ENCODE data around the gene KIAA1958. TPM values are rescaled to one million over a fixed set of nuclear protein-coding genes. Genes with fewer than 3 reads are reported as not detected.
A peak's percentile ranks its signal among the peaks of the same experiment; 100 is the strongest.

The KIAA1958 gene
- total and polyA plus RNA-seq, 2 of the 8 experiments (the other 6 are each of a cell fraction or from before 2014, with no cell fraction given): 11.4 to 43.8 TPM

DNA sequence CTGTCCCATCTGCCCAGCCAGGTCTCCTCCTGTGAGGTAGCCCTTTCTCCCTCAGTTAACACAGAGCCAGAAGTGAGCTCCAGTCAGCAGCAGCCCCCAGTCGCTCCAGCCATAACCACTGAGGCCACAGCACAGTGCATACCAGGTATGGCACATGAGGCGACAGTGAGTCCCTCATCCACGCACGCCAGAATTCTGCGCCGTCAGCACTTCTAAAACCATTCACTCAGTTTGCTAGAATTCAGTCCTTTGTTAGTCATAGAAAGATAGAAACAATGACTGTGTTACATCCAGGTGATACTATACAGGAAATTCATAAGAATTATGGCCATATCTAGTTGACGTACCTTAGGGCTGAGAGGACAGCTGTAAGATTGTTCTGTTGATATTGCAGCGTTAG lies 88.5 kb downstream of the KIAA1958 start:
- no peak overlapping the region for H2AFZ ChIP-seq (ENCODE audit: low read length)
- H2BK120ac ChIP-seq (replicated peaks; ENCODE audit: low read depth, low read length): no peak overlapping the region
- no peak overlapping the region for H4K91ac ChIP-seq (replicated peaks; ENCODE audit: insufficient read length, low read length)
- no peak overlapping the region for H3K4me2 ChIP-seq (ENCODE audit: insufficient read depth in 1 of 2, low read depth in 2 of 2, low read length in 2 of 2)
- no peaks in the 10 kb centered on the region for H3K9me3 ChIP-seq (ENCODE audit: insufficient read depth in 2 of 2, low read depth in 1 of 2, low read length in 1 of 2)
- no peak for FAIRE-seq
- no peak overlapping the region for H2BK12ac ChIP-seq (ENCODE audit: low read depth, low read length)
- H3K9ac ChIP-seq (replicated peaks in 1 of 4; ENCODE audit: extremely low read depth in 1 of 4, low read depth in 3 of 4, low read length in 3 of 4): no peak overlapping the region
- no peak overlapping the region for H2AK5ac ChIP-seq (ENCODE audit: low read depth, low read length)
- no peak overlapping the region for H3K56ac ChIP-seq (replicated peaks; ENCODE audit: insufficient read length, low read depth, low read length)
- peaks cover 17% of the 10 kb centered on the region for H3K79me1 ChIP-seq (ENCODE audit: low read depth, low read length)
- no peak overlapping the region for H3K4me3 ChIP-seq (ENCODE audit: extremely low read depth in 1 of 4, insufficient read depth in 2 of 4, low read depth in 3 of 4, low read length in 4 of 4)
- H2BK20ac ChIP-seq (ENCODE audit: low read length): no peak overlapping the region
- H3K79me2 ChIP-seq (ENCODE audit: control insufficient read depth in 1 of 2, insufficient read depth in 2 of 2, low read length in 2 of 2): peaks cover 0 to 79% of the 10 kb centered on the region in 2 experiments; a peak in 3 of 4 replicates
- H3K23me2 ChIP-seq (ENCODE audit: low read depth, low read length): no peaks in the 10 kb centered on the region
- WGBS, 2 experiments (ENCODE audit: extremely low coverage in 1 of 2, insufficient coverage in 1 of 2, insufficient read length in 1 of 2, insufficient replicate concordance in 2 of 2, low coverage in 1 of 2, low lambda C conversion rate in 2 of 2, missing lambda C conversion rate in 1 of 2): 98% methylated on average over 8 of the region's 8 CpGs; no CpG with 5 or more reads in 1 of the 2 experiments
- H3K23ac ChIP-seq (ENCODE audit: insufficient read length): no peak overlapping the region
- H3K27me3 ChIP-seq (replicated peaks in 1 of 4; ENCODE audit: control insufficient read depth in 3 of 4, extremely low read depth in 1 of 4, insufficient read depth in 3 of 4, low read length in 3 of 4): no peaks in the 10 kb centered on the region
- peaks cover 0 to 14% (median 4%) of the 10 kb centered on the region in 4 experiments; a peak in 3 of 8 replicates for H3K36me3 ChIP-seq (ENCODE audit: control insufficient read depth in 2 of 4, insufficient read depth in 4 of 4, low read length in 3 of 4)
- ChIA-PET CTCF (ENCODE audit: partially characterized antibody) (interaction anchor here (0.7 to 1.9 kb wide), 4 partner anchors 11 to 136 kb away, joined by 3 to 5 read pairs (median 4); no protein-coding TSS in a partner anchor), POLR2A (ENCODE audit: partially characterized antibody) (interaction anchor here (1.0 kb wide), 2 partner anchors 64 to 89 kb away, joined by 3 read pairs; partner anchors contain the start of gene KIAA1958)
- no peak overlapping the region for H4K5ac ChIP-seq (ENCODE audit: insufficient read length, low read depth, low read length)
- peaks cover 6 to 8% of the 10 kb centered on the region in 2 experiments for H4K20me1 ChIP-seq (replicated peaks in 1 of 2; ENCODE audit: control insufficient read depth in 1 of 2, insufficient read depth in 2 of 2, low read length in 2 of 2)
- no peak for DNase-seq (ENCODE audit: low read depth in 1 of 2, low spot score in 2 of 2)
- H3K14ac ChIP-seq (ENCODE audit: insufficient read length): no peak overlapping the region
- no peak overlapping the region for H2BK5ac ChIP-seq (ENCODE audit: low read depth, low read length)
- H3K4ac ChIP-seq (replicated peaks; ENCODE audit: insufficient read length, low read depth, low read length): no peak overlapping the region
- no peak overlapping the region for H2BK15ac ChIP-seq (ENCODE audit: low read length)
- peaks cover 0 to 3% (median 0%) of the 10 kb centered on the region in 4 experiments; a peak in 1 of 7 replicates for H3K4me1 ChIP-seq (replicated peaks in 1 of 4; ENCODE audit: control insufficient read depth in 3 of 4, insufficient read depth in 4 of 4, low read length in 3 of 4)
- 0 out of 2 replicates have a peak overlapping the region, but pooled peaks have one; percentile 28 for H4K8ac ChIP-seq (ENCODE audit: extremely low read depth, insufficient read depth, low read length)
- H3K18ac ChIP-seq (ENCODE audit: extremely low read depth, low read length): no peak overlapping the region
- no peak overlapping the region for H3K27ac ChIP-seq (ENCODE audit: low read depth, low read length)
- no peak for TF ChIP-seq SP4 (IDR thresholded peaks at IDR 0.05; ENCODE audit: low read length)
- TF ChIP-seq JUN (IDR thresholded peaks at IDR 0.05; ENCODE audit: low read depth, low read length): no peak
- TF ChIP-seq FOSL1 (IDR thresholded peaks at IDR 0.05; ENCODE audit: insufficient read depth, low read depth, low read length): no peak
- TF ChIP-seq CTBP2 (IDR thresholded peaks at IDR 0.05; ENCODE audit: borderline replicate concordance, insufficient read depth, insufficient read length, low read length): no peak
- no peak for TF ChIP-seq GABPA (IDR thresholded peaks at IDR 0.05; ENCODE audit: borderline replicate concordance, insufficient read depth, low read length)
- TF ChIP-seq NRF1 (IDR thresholded peaks at IDR 0.05; ENCODE audit: low read depth, low read length): no peak
- no peak for TF ChIP-seq KDM1A (IDR thresholded peaks at IDR 0.05; ENCODE audit: borderline replicate concordance, low read length)
- TF ChIP-seq, protein P1, sequence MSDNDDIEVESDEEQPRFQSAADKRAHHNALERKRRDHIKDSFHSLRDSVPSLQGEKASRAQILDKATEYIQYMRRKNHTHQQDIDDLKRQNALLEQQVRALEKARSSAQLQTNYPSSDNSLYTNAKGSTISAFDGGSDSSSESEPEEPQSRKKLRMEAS (IDR thresholded peaks at IDR 0.05): no peak
- TF ChIP-seq EP300 (IDR thresholded peaks at IDR 0.05; ENCODE audit: borderline replicate concordance in 1 of 2, low read depth in 2 of 2, low read length in 2 of 2): no peak
- TF ChIP-seq CBX5 (IDR thresholded peaks at IDR 0.05; ENCODE audit: low read depth, low read length): no peak
- TF ChIP-seq CBX8 (IDR thresholded peaks at IDR 0.05; ENCODE audit: borderline replicate concordance, low read depth, low read length): no peak
- TF ChIP-seq, protein P2, sequence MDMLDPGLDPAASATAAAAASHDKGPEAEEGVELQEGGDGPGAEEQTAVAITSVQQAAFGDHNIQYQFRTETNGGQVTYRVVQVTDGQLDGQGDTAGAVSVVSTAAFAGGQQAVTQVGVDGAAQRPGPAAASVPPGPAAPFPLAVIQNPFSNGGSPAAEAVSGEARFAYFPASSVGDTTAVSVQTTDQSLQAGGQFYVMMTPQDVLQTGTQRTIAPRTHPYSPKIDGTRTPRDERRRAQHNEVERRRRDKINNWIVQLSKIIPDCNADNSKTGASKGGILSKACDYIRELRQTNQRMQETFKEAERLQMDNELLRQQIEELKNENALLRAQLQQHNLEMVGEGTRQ (IDR thresholded peaks at IDR 0.05; ENCODE audit: low read length): no peak

All from H1 (cell line).